Liver (tissue), 9 donors: ENCODE data around the gene WNT11. TPM values are rescaled to one million over a fixed set of nuclear protein-coding genes. Genes with fewer than 3 reads are reported as not detected.

Experiments
- DNase-seq: peaks from one replicate; pipeline ENCODE4 v3.0.0-alpha.2; 2017; ENCODE audit warnings: low spot score
- H3K27ac ChIP-seq, 2 donors: one replicate each; pipeline ENCODE4 v1.7.0; 2013; ENCODE audit warnings: inconsistent platforms in 2 of 2, low read length in 2 of 2, control low read depth in 1 of 2, low read depth in 1 of 2, mild to moderate bottlenecking in 1 of 2
- H3K27me3 ChIP-seq, 4 donors: one replicate each; pipeline versions ENCODE4 v1.6.1 to v1.7.0; 2013; ENCODE audit warnings: low read length in 3 of 4, inconsistent platforms in 1 of 4, mild to moderate bottlenecking in 1 of 4, moderate library complexity in 1 of 4; ENCODE audit not compliant: control insufficient read depth in 4 of 4, insufficient read depth in 4 of 4
- H3K36me3 ChIP-seq, 4 donors: one replicate each; pipeline versions ENCODE4 v1.6.1 to v1.7.0; 2013; ENCODE audit warnings: low read length in 3 of 4, mild to moderate bottlenecking in 3 of 4, low read depth in 1 of 4, moderate library complexity in 1 of 4; ENCODE audit not compliant: control insufficient read depth in 4 of 4, insufficient read depth in 3 of 4
- H3K4me1 ChIP-seq, 4 donors: one replicate each; pipeline versions ENCODE4 v1.6.1 to v1.7.0; 2013; ENCODE audit warnings: low read length in 3 of 4, mild to moderate bottlenecking in 3 of 4, moderate library complexity in 1 of 4; ENCODE audit not compliant: control insufficient read depth in 4 of 4, insufficient read depth in 4 of 4
- H3K4me3 ChIP-seq, 3 donors: one replicate each; pipeline versions ENCODE4 v1.6.1 to v1.7.0; 2013; ENCODE audit warnings: low read length in 3 of 3, control low read depth in 1 of 3, low read depth in 1 of 3, mild to moderate bottlenecking in 1 of 3
- H3K9ac ChIP-seq, 2 donors: one replicate each; pipeline ENCODE4 v1.7.0; 2013; ENCODE audit warnings: low read length in 2 of 2, mild to moderate bottlenecking in 2 of 2, moderate library complexity in 2 of 2, control low read depth in 1 of 2, low read depth in 1 of 2
- H3K9me3 ChIP-seq, 4 donors: one replicate each; pipeline versions ENCODE4 v1.6.1 to v1.7.0; 2013; ENCODE audit warnings: low read length in 3 of 4; ENCODE audit not compliant: control insufficient read depth in 4 of 4
- ATF3 ChIP-seq: IDR thresholded peaks from 2 replicates; pipeline ENCODE4 v1.6.1; 2016; ENCODE audit warnings: antibody characterized with exemption
- CTCF ChIP-seq: fragments of 150-350 bp; IDR thresholded peaks from 2 replicates; pipeline ENCODE4 v1.5.1; 2017; ENCODE audit warnings: improper control_type of control experiment, low read depth, low read length; ENCODE audit not compliant: missing input control
- EGR1 ChIP-seq, 2 donors: IDR thresholded peaks; 2 replicates each; pipeline ENCODE4 v1.6.1; 2016 to 2018; ENCODE audit warnings: antibody characterized with exemption in 2 of 2, low read depth in 2 of 2
- FOXA1 ChIP-seq: IDR thresholded peaks from 2 replicates; pipeline ENCODE4 v1.6.1; 2016; ENCODE audit warnings: antibody characterized with exemption
- FOXA2 ChIP-seq: IDR thresholded peaks from 2 replicates; pipeline ENCODE4 v1.6.1; 2016; ENCODE audit warnings: antibody characterized with exemption
- GABPA ChIP-seq, 2 donors: IDR thresholded peaks in 1 of 2; conservative IDR thresholded peaks in 1 of 2; 2 replicates each; pipeline ENCODE4 v1.6.1; 2016; ENCODE audit warnings: antibody characterized with exemption in 2 of 2, mild to moderate bottlenecking in 1 of 2, moderate library complexity in 1 of 2
- HNF4A ChIP-seq, 2 donors: conservative IDR thresholded peaks; 2 replicates each; pipeline ENCODE4 v1.6.1; 2016; ENCODE audit warnings: antibody characterized with exemption in 2 of 2, mild to moderate bottlenecking in 2 of 2
- HNF4G ChIP-seq: IDR thresholded peaks from 2 replicates; pipeline ENCODE4 v1.6.1; 2016; ENCODE audit warnings: antibody characterized with exemption
- JUND ChIP-seq, 2 donors: IDR thresholded peaks; 2 replicates each; pipeline ENCODE4 v1.6.1; 2016; ENCODE audit warnings: antibody characterized with exemption in 2 of 2
- MAX ChIP-seq: IDR thresholded peaks from 2 replicates; pipeline ENCODE4 v1.6.1; 2016; ENCODE audit warnings: antibody characterized with exemption
- NR2F2 ChIP-seq: IDR thresholded peaks from 2 replicates; pipeline ENCODE4 v1.6.1; 2016; ENCODE audit warnings: antibody characterized with exemption
- RAD21 ChIP-seq, 2 donors: IDR thresholded peaks; 2 replicates each; pipeline ENCODE4 v1.6.1; 2016; ENCODE audit warnings: antibody characterized with exemption in 2 of 2, mild to moderate bottlenecking in 2 of 2
- REST ChIP-seq: IDR thresholded peaks from 2 replicates; pipeline ENCODE4 v1.6.1; 2016; ENCODE audit warnings: antibody characterized with exemption, mild to moderate bottlenecking
- RXRA ChIP-seq, 2 donors: IDR thresholded peaks; 2 replicates each; pipeline ENCODE4 v1.6.1; 2017 to 2018; ENCODE audit warnings: antibody characterized with exemption in 2 of 2, mild to moderate bottlenecking in 1 of 2
- SP1 ChIP-seq: IDR thresholded peaks from 2 replicates; pipeline ENCODE4 v1.6.1; 2018; ENCODE audit warnings: antibody characterized with exemption, mild to moderate bottlenecking
- TAF1 ChIP-seq: conservative IDR thresholded peaks from 2 replicates; pipeline ENCODE4 v1.6.1; 2016; ENCODE audit warnings: antibody characterized with exemption, mild to moderate bottlenecking
- YY1 ChIP-seq: IDR thresholded peaks from 2 replicates; pipeline ENCODE4 v1.6.1; 2016; ENCODE audit warnings: antibody characterized with exemption, mild to moderate bottlenecking
- ZBTB33 ChIP-seq: IDR thresholded peaks from 2 replicates; pipeline ENCODE4 v1.6.1; 2016; ENCODE audit warnings: antibody characterized with exemption
- WGBS: extraction: QIAGEN DNeasy Blood & Tissue Kit; methylation state at CpG from one replicate; pipeline ENCODE4 v1.1.7; 2013; 5-methylcytosine and 5-hydroxymethylcytosine counted together
- polyA plus RNA-seq, 2 donors: library from polyadenylated mRNA; stranded (reverse) in 1 of 2; unstranded in 1 of 2; fragments of 200-250 nt in 1 of 2; fragments of >200 nt in 1 of 2; fragmentation: Nextera tagmentation in 1 of 2; extraction: Ambion mirVana in 1 of 2; gene quantifications; one replicate each; pipeline versions ENCODE4 v1.2.1 to v1.2.3, GENCODE V29; 2013 to 2015
- total RNA-seq, 2 donors: library from RNA; depleted of rRNA; stranded (reverse); fragments of >200 nt; gene quantifications; one replicate each; pipeline ENCODE4 v1.2.3, GENCODE V29; 2014
- donor health status: healthy.
- donor health status: healthy.
- donor health status: healthy.
- donor health status: healthy.
- donor health status: healthy.

Gene WNT11
- 1 to 10 TPM; 1.1 to 4.8 TPM for total RNA-seq
- polyA plus RNA-seq = 1 to 10 TPM; 1.3 to 3.7 TPM

- WGBS = 47% methylated on average over 80 of the region's 80 CpGs
- no peak for DNase-seq
- Histone ChIP-seq H3K27ac (no peak within 1 kb of the TSS), H3K9me3 (no peaks in the 10 kb centered on the region), H3K27me3 (no peaks in the 10 kb centered on the region), H3K4me1 (peaks cover 10 to 51% (median 22%) of the 10 kb centered on the region in 4 donors), H3K36me3 (no peaks in the 10 kb centered on the region), H3K9ac (no peak within 1 kb of the TSS), H3K4me3 (peak within 1 kb of the TSS; percentile 24 to 31 (median 30))
- TF ChIP-seq NR2F2 (no peak), CTCF (no peak), ATF3 (no peak), FOXA1 (no peak), GABPA (IDR thresholded peaks at IDR 0.05 in 1 of 2, conservative IDR thresholded peaks at IDR 0.05 in 1 of 2) (no peak), RXRA (IDR thresholded peaks at IDR 0.05) (no peak), SP1 (no peak), HNF4A (conservative IDR thresholded peaks at IDR 0.05) (no peak), JUND (IDR thresholded peaks at IDR 0.05) (no peak), YY1 (no peak), ZBTB33 (no peak), EGR1 (IDR thresholded peaks at IDR 0.05; ENCODE audit: low read depth in 2 of 2) (no peak), HNF4G (no peak), FOXA2 (no peak), REST (no peak), MAX (no peak), TAF1 (no peak), RAD21 (IDR thresholded peaks at IDR 0.05) (no peak)
These were observed at the start of gene WNT11 for GRCh38 chr11:76206327-76207081. Gene WNT11, minus strand, starts transcription at chr11:76206502. Its CDS starts 95 bp downstream, at chr11:76206407.
